Fibroblast of skin of left quadriceps (primary cell): ENCODE data around the gene ADGRL3.

Experiments used
- DNase-seq, 2 experiments: peaks; one replicate each; pipeline ENCODE4 v3.0.0-alpha.2; 2013; ENCODE audit warnings: low read depth in 2 of 2

ADGRL3 gene

GRCh38 chr4:61549336-61549735 is 349.2 kb downstream of the ADGRL3 start:
- peak in 1 of 2 experiments; percentile 4 for DNase-seq

GRCh38 chr4:61553557-61554125 is 353.5 kb downstream of the ADGRL3 start:
- no peak for DNase-seq

GRCh38 chr4:61555789-61556188 is 355.7 kb downstream of the ADGRL3 start:
- DNase-seq: no peak

GRCh38 chr4:61556277-61556676 is 356.2 kb downstream of the ADGRL3 start:
- DNase-seq: no peak

GRCh38 chr4:61559396-61559795 is 359.3 kb downstream of the ADGRL3 start:
- DNase-seq: no peak

GRCh38 chr4:61561028-61561427 is 360.9 kb downstream of the ADGRL3 start:
- DNase-seq: no peak

GRCh38 chr4:61571761-61572559 is 371.8 kb downstream of the ADGRL3 start:
- peak; percentile 26 to 27 for DNase-seq

GRCh38 chr4:61575796-61576195 is 375.7 kb downstream of the ADGRL3 start:
- DNase-seq: no peak

- no peak for DNase-seq
Measured at GRCh38 chr4:61579786-61580185, 379.7 kb downstream of the ADGRL3 start.

- peak in 1 of 2 experiments; percentile 8 for DNase-seq
Measured at GRCh38 chr4:61580721-61581377, 380.7 kb downstream of the ADGRL3 start.

- DNase-seq: no peak
Measured at GRCh38 chr4:61583696-61584095, 383.6 kb downstream of the ADGRL3 start.

- DNase-seq: no peak
Measured at GRCh38 chr4:61588621-61589402, 388.7 kb downstream of the ADGRL3 start.

- no peak for DNase-seq
Measured at GRCh38 chr4:61590881-61591280, 390.8 kb downstream of the ADGRL3 start.

GRCh38 chr4:61596606-61597340 is 396.6 kb downstream of the ADGRL3 start:
- DNase-seq: no peak

GRCh38 chr4:61603086-61603485 is 403.0 kb downstream of the ADGRL3 start:
- no peak for DNase-seq

- DNase-seq: no peak
Measured at GRCh38 chr4:61604054-61604453, 403.9 kb downstream of the ADGRL3 start.

- no peak for DNase-seq
Measured at GRCh38 chr4:61605984-61606383, 405.9 kb downstream of the ADGRL3 start.

- no peak for DNase-seq
Measured at GRCh38 chr4:61614231-61614630, 414.1 kb downstream of the ADGRL3 start.

GRCh38 chr4:61619528-61619927 is 419.4 kb downstream of the ADGRL3 start:
- DNase-seq: no peak

GRCh38 chr4:61628282-61628681 is 428.2 kb downstream of the ADGRL3 start:
- no peak for DNase-seq

- no peak for DNase-seq
Measured at GRCh38 chr4:61628727-61629126, 428.6 kb downstream of the ADGRL3 start.
